Activated T-cell treated with anti-CD3 and anti-CD28 coated beads, Interleukin-2, amount 50 U/mL, for 4 hours (primary cell): ENCODE data around the gene ISCA2. TPM values are rescaled to one million over a fixed set of nuclear protein-coding genes. Genes with fewer than 3 reads are reported as not detected.
"Not testable (repeated sequence)": the region's sequence is repeated elsewhere in the genome, so short reads cannot be mapped to it uniquely, and the experiment has no call there.

Source experiments
- ATAC-seq, 2 donors: fragments of 200-7000 bp; cut with Tn5 transposase; one replicate each; pipeline ENCODE4 v1.10.0; 2021
- DNase-seq: peaks from one replicate; pipeline ENCODE4 v3.0.0-alpha.2; 2020
- H3K27me3 Mint-ChIP-seq: one replicate; pipeline ENCODE4 v1.8.0; 2021; ENCODE audit warnings: low read depth, mixed read lengths
- H3K36me3 Mint-ChIP-seq: one replicate; pipeline ENCODE4 v1.8.0; 2022; ENCODE audit warnings: mixed read lengths; ENCODE audit not compliant: insufficient read depth
- H3K4me1 Mint-ChIP-seq: one replicate; pipeline ENCODE4 v1.8.0; 2021; ENCODE audit warnings: low read depth, mixed read lengths
- H3K4me3 Mint-ChIP-seq: one replicate; pipeline ENCODE4 v1.8.0; 2021; ENCODE audit warnings: mild to moderate bottlenecking, moderate library complexity, mixed read lengths
- H3K9me3 Mint-ChIP-seq: one replicate; pipeline ENCODE4 v1.8.0; 2021; ENCODE audit warnings: mixed read lengths
- total RNA-seq, 3 donors: library from RNA; stranded (reverse); gene quantifications; one replicate each; pipeline ENCODE4 v1.2.1, GENCODE V29; 2021

The ISCA2 gene
- 10 to 100 TPM; 25.9 to 28.6 (median 28.0) TPM for total RNA-seq

- Mint-ChIP-seq H3K36me3 (peaks cover 3% of the 10 kb centered on the region), H3K9me3 (no peaks in the 10 kb centered on the region), H3K4me1 (peaks cover 37% of the 10 kb centered on the region), H3K27me3 (no peaks in the 10 kb centered on the region), H3K4me3 (no peak within 1 kb of the TSS)
- DNase-seq (peak; percentile 99), ATAC-seq (peak; percentile 94 to 95)
Observed at GRCh38 chr14:74493343-74494261, at the start of gene ISCA2. Gene ISCA2, plus strand, starts transcription at chr14:74493765. Its CDS starts 10 bp downstream, at chr14:74493775.

- H3K36me3 Mint-ChIP-seq, result no peaks in the 10 kb centered on the region
- no peaks in the 10 kb centered on the region for H3K4me1 Mint-ChIP-seq
- no peak for ATAC-seq
- H3K4me3 Mint-ChIP-seq, result no peak overlapping the region
- peaks cover 6% of the 10 kb centered on the region for H3K9me3 Mint-ChIP-seq
- DNase-seq, result no peak
- peaks cover 16% of the 10 kb centered on the region for H3K27me3 Mint-ChIP-seq
Observed at GRCh38 chr14:74444866-74445265, 48.7 kb upstream of the ISCA2 start.

- not testable (repeated sequence) for H3K4me1 Mint-ChIP-seq, DNase-seq, H3K4me3 Mint-ChIP-seq, H3K27me3 Mint-ChIP-seq, H3K9me3 Mint-ChIP-seq, ATAC-seq, H3K36me3 Mint-ChIP-seq
Observed at GRCh38 chr14:74454397-74454796, 39.2 kb upstream of the ISCA2 start.

GRCh38 chr14:74456684-74457564, 36.6 kb upstream of the ISCA2 start:
- DNase-seq, result no peak
- H3K4me3 Mint-ChIP-seq, result no peak overlapping the region
- H3K27me3 Mint-ChIP-seq, result peaks cover 17% of the 10 kb centered on the region
- no peaks in the 10 kb centered on the region for H3K9me3 Mint-ChIP-seq
- peaks cover 1% of the 10 kb centered on the region for H3K36me3 Mint-ChIP-seq
- ATAC-seq, result no peak
- no peaks in the 10 kb centered on the region for H3K4me1 Mint-ChIP-seq

GRCh38 chr14:74457565-74457895, 36.0 kb upstream of the ISCA2 start:
- peaks cover 1% of the 10 kb centered on the region for H3K36me3 Mint-ChIP-seq
- ATAC-seq, result no peak
- H3K4me3 Mint-ChIP-seq, result no peak overlapping the region
- H3K9me3 Mint-ChIP-seq, result no peaks in the 10 kb centered on the region
- no peak for DNase-seq
- H3K27me3 Mint-ChIP-seq, result peaks cover 15% of the 10 kb centered on the region
- no peaks in the 10 kb centered on the region for H3K4me1 Mint-ChIP-seq

- Mint-ChIP-seq H3K36me3 (peaks cover 1% of the 10 kb centered on the region), H3K4me1 (no peaks in the 10 kb centered on the region), H3K4me3 (no peak overlapping the region), H3K9me3 (no peaks in the 10 kb centered on the region), H3K27me3 (peaks cover 16% of the 10 kb centered on the region)
- DNase-seq, result no peak
- ATAC-seq, result peak; percentile 59 to 79
Observed at GRCh38 chr14:74459289-74459946, 34.1 kb upstream of the ISCA2 start.

GRCh38 chr14:74459976-74460375, 33.6 kb upstream of the ISCA2 start:
- Mint-ChIP-seq H3K36me3 (no peaks in the 10 kb centered on the region), H3K4me3 (no peak overlapping the region), H3K27me3 (peaks cover 16% of the 10 kb centered on the region)

GRCh38 chr14:74462993-74463392, 30.6 kb upstream of the ISCA2 start:
- no peaks in the 10 kb centered on the region for H3K4me1 Mint-ChIP-seq
- ATAC-seq (no peak), DNase-seq (no peak)

More at GRCh38 chr14:74459976-74460375, 33.6 kb upstream of the ISCA2 start:
- Mint-ChIP-seq H3K4me1 (no peaks in the 10 kb centered on the region), H3K9me3 (no peaks in the 10 kb centered on the region)
- no peak for DNase-seq
- no peak for ATAC-seq

GRCh38 chr14:74463697-74464096, 29.9 kb upstream of the ISCA2 start:
- ATAC-seq (no peak), DNase-seq (no peak)
- Mint-ChIP-seq H3K4me3 (no peak overlapping the region), H3K36me3 (no peaks in the 10 kb centered on the region), H3K27me3 (peaks cover 14% of the 10 kb centered on the region), H3K4me1 (no peaks in the 10 kb centered on the region), H3K9me3 (no peaks in the 10 kb centered on the region)

More at GRCh38 chr14:74462993-74463392, 30.6 kb upstream of the ISCA2 start:
- Mint-ChIP-seq H3K4me3 (no peak overlapping the region), H3K9me3 (no peaks in the 10 kb centered on the region), H3K27me3 (peaks cover 14% of the 10 kb centered on the region), H3K36me3 (no peaks in the 10 kb centered on the region)

GRCh38 chr14:74464785-74465184, 28.8 kb upstream of the ISCA2 start:
- no peaks in the 10 kb centered on the region for H3K4me1 Mint-ChIP-seq
- no peak overlapping the region for H3K4me3 Mint-ChIP-seq
- H3K27me3 Mint-ChIP-seq, result peaks cover 13% of the 10 kb centered on the region
- no peak for DNase-seq
- H3K36me3 Mint-ChIP-seq, result no peaks in the 10 kb centered on the region
- H3K9me3 Mint-ChIP-seq, result no peaks in the 10 kb centered on the region
- ATAC-seq, result no peak

GRCh38 chr14:74465335-74465734, 28.2 kb upstream of the ISCA2 start:
- Mint-ChIP-seq H3K4me3 (no peak overlapping the region), H3K36me3 (no peaks in the 10 kb centered on the region), H3K4me1 (no peaks in the 10 kb centered on the region), H3K9me3 (no peaks in the 10 kb centered on the region), H3K27me3 (peaks cover 10% of the 10 kb centered on the region)
- DNase-seq (no peak), ATAC-seq (no peak)

- ATAC-seq (no peak), DNase-seq (no peak)
- no peaks in the 10 kb centered on the region for H3K4me1 Mint-ChIP-seq
- H3K36me3 Mint-ChIP-seq, result peaks cover 2% of the 10 kb centered on the region
- H3K4me3 Mint-ChIP-seq, result no peak overlapping the region
- no peaks in the 10 kb centered on the region for H3K27me3 Mint-ChIP-seq
- no peaks in the 10 kb centered on the region for H3K9me3 Mint-ChIP-seq
Observed at GRCh38 chr14:74468513-74468912, 25.1 kb upstream of the ISCA2 start.

- DNase-seq, result no peak
- Mint-ChIP-seq H3K4me1 (no peaks in the 10 kb centered on the region), H3K9me3 (no peaks in the 10 kb centered on the region), H3K27me3 (no peaks in the 10 kb centered on the region), H3K36me3 (peaks cover 10% of the 10 kb centered on the region), H3K4me3 (no peak overlapping the region)
- ATAC-seq, result no peak
Observed at GRCh38 chr14:74469548-74470518, 23.7 kb upstream of the ISCA2 start.
